Mammary epithelial cell (primary cell): ENCODE results near the gene ZSCAN31.

Source experiments
- CTCF ChIP-seq, 2 donors: IDR thresholded peaks in 1 of 2; conservative IDR thresholded peaks in 1 of 2; 2 replicates each; pipeline ENCODE4 v1.5.1; 2011 to 2012; ENCODE audit warnings: inconsistent platforms in 2 of 2, low read length in 2 of 2, mild to moderate bottlenecking in 2 of 2, control low read depth in 1 of 2, low read depth in 1 of 2; ENCODE audit not compliant: insufficient read depth in 1 of 2; ENCODE audit errors: extremely low read depth in 1 of 2
- EZH2 ChIP-seq: IDR thresholded peaks from 2 replicates; pipeline ENCODE4 v1.6.1; 2012; ENCODE audit warnings: low read length, inconsistent platforms, borderline replicate concordance

- TF ChIP-seq CTCF (conservative IDR thresholded peaks at IDR 0.05 in 1 of 2, IDR thresholded peaks at IDR 0.05 in 1 of 2; ENCODE audit: extremely low read depth in 1 of 2, insufficient read depth in 1 of 2, low read depth in 1 of 2, low read length in 2 of 2) (no peak), EZH2 (no peak)
Observed at GRCh38 chr6:28335040-28335563, 846 bp downstream of the ZSCAN31 start.
